ENCODE data around the gene SLC29A1.

Gene SLC29A1

GRCh38 chr6:44186635-44187025, 36.8 kb upstream of the SLC29A1 start:
- TF ChIP-seq, protein P1, sequence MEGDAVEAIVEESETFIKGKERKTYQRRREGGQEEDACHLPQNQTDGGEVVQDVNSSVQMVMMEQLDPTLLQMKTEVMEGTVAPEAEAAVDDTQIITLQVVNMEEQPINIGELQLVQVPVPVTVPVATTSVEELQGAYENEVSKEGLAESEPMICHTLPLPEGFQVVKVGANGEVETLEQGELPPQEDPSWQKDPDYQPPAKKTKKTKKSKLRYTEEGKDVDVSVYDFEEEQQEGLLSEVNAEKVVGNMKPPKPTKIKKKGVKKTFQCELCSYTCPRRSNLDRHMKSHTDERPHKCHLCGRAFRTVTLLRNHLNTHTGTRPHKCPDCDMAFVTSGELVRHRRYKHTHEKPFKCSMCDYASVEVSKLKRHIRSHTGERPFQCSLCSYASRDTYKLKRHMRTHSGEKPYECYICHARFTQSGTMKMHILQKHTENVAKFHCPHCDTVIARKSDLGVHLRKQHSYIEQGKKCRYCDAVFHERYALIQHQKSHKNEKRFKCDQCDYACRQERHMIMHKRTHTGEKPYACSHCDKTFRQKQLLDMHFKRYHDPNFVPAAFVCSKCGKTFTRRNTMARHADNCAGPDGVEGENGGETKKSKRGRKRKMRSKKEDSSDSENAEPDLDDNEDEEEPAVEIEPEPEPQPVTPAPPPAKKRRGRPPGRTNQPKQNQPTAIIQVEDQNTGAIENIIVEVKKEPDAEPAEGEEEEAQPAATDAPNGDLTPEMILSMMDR (IDR thresholded peaks at IDR 0.05; ENCODE audit: low read depth, low read length, missing control alignments), result no peak
- H3K4me3 ChIP-seq (replicated peaks; ENCODE audit: low read depth, low read length), result no peak overlapping the region
- DNase-seq (ENCODE audit: extremely low read depth, low read depth), result no peak

GRCh38 chr6:44188819-44189218, 34.6 kb upstream of the SLC29A1 start:
- no peak overlapping the region for H3K4me3 ChIP-seq (replicated peaks; ENCODE audit: low read depth, low read length)
- DNase-seq (ENCODE audit: extremely low read depth, low read depth), result no peak
- TF ChIP-seq, protein P1 (IDR thresholded peaks at IDR 0.05; ENCODE audit: low read depth, low read length, missing control alignments), result no peak

- DNase-seq (ENCODE audit: extremely low read depth, low read depth), result no peak
- no peak overlapping the region for H3K4me3 ChIP-seq (replicated peaks; ENCODE audit: low read depth, low read length)
- TF ChIP-seq, protein P1 (IDR thresholded peaks at IDR 0.05; ENCODE audit: low read depth, low read length, missing control alignments), result no peak
Measured at GRCh38 chr6:44189257-44189656, 34.1 kb upstream of the SLC29A1 start.

DNA sequence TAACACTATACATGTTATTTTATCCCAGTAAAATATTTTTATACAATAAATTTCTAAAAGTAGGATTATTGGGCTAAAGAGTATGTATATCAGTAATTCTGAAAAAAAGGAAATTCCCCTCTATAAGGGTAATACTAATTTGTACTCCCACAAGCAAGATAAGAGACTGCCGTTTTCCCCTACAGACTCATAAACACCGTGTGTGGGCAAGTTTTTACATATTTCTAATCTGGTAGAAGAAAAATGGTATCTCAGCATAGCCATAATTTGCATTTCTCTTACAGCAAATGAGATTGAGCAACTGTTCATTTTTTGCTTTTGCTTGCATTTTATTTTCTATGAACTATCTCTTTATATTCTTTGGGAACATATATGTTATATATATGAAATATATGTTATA, 32.7 kb upstream of the SLC29A1 start:
- TF ChIP-seq, protein P1 (IDR thresholded peaks at IDR 0.05; ENCODE audit: low read depth, low read length, missing control alignments), result no peak
- no peak for DNase-seq (ENCODE audit: extremely low read depth, low read depth)
- H3K4me3 ChIP-seq (replicated peaks; ENCODE audit: low read depth, low read length), result no peak overlapping the region

DNA sequence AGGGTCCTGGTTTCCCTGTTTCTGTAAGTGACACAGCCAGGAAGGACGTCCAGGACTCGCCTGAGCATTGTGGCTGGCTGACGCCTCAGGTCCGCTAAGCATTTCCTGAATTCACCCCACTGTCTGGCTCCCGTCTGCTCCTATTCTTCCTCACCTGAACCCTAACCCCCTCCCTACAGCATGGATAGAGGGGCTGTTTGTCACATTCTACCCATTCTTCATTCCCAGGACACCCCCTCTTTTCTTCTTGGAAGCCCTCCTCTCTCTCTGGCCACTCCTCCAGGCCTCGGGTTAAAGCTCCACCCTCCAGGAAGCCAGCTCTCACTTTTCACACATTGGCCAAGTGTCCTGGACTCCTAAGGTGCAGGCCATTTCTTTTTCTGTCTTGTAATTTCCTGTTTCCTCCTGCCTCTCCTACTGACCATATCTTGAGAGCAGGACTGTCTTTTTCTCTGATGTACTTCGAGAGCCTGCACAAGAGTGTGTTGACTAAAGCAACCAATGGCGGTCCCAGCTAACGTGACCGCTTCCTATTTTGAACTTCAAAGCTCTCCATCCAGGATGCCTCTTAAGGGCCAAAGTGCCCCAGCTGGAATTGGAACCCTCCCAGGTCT, 30.9 kb upstream of the SLC29A1 start:
- DNase-seq (ENCODE audit: extremely low read depth, low read depth), result no peak
- no peak overlapping the region for H3K4me3 ChIP-seq (replicated peaks; ENCODE audit: low read depth, low read length)
- TF ChIP-seq, protein P1 (IDR thresholded peaks at IDR 0.05; ENCODE audit: low read depth, low read length, missing control alignments), result no peak

DNA sequence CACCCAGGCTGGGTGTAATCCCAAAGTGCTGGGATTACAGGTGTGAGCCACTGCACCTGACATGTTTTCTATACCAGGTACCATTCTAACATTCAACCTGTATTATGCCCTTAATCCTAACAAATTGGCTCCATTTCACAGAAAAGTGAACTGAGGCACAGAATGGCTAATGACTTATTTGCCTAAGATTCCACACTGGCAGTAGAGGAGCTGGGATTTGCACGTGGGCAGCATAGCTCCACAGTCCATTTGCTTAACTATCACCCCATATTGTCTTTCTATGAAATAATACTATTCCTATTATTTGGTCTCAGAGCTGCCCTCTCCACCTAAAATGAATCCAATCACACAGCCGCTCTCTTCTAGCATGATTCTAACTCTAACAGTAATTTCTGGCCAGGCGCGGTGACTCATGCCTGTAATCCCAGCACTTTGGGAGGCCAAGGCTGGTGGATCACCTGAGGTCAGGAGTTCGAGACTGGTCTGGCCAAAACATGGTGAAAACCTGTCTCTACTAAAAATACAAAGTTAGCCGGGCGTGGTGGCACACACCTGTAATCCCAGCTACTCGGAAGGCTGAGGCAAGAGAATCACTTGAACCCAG, 30.0 kb upstream of the SLC29A1 start:
- no peak for DNase-seq (ENCODE audit: extremely low read depth, low read depth)
- TF ChIP-seq, protein P1 (IDR thresholded peaks at IDR 0.05; ENCODE audit: low read depth, low read length, missing control alignments), result no peak
- H3K4me3 ChIP-seq (replicated peaks; ENCODE audit: low read depth, low read length), result no peak overlapping the region

Measured in HFF-Myc (cell line).